Activated CD4-positive, CD25-positive, alpha-beta regulatory T cell (primary cell): Measurements from ENCODE around the gene OR2A1.
"Not testable (repeated sequence)": the region's sequence is repeated elsewhere in the genome, so short reads cannot be mapped to it uniquely, and the experiment has no call there.

ENCODE experiments used
- DNase-seq, 4 experiments: peaks; one replicate each; lab custom pipeline; 2025; lab: John Stamatoyannopoulos, UW

OR2A1 gene

DNA sequence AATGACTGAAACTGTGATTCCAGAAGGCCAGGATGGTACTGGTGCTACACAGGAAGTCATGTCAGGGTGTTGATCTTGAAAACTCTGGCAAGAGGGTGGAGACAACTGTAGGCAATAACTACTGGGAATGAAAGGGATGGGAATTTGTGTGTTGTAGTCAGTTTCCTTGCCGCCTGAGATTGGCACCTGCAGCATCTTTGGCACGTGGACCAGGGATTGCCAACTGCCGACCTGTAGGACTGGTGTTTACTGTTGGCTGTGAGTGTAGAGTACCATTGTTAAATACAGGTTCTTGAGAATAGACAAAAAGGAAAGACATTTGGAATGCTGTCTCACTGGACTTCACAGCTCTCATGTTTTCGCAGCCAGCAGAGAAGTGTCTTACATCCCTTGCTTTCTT lies 11.1 kb downstream of the OR2A1 start:
- DNase-seq = not testable (repeated sequence)

DNA sequence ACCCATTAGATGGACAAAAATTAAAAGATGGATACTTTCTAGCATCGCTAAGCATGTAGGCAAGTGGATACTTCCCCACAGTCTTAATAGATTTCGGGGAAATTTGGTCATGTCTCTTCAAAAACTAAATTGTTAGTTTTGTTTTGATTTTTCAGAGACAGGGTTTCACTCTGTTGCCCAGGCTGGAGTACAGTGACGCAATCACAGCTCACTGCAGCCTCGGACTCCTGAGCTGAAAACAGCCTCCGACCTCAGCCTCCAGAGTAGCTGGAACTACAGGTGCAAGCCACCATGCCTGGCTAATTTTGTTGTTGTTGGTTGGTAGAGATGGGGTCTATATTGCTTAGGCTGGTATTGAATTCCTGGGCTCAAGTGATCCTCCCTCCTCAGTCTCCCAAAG lies 13.6 kb downstream of the OR2A1 start:
- DNase-seq = not testable (repeated sequence)

DNA sequence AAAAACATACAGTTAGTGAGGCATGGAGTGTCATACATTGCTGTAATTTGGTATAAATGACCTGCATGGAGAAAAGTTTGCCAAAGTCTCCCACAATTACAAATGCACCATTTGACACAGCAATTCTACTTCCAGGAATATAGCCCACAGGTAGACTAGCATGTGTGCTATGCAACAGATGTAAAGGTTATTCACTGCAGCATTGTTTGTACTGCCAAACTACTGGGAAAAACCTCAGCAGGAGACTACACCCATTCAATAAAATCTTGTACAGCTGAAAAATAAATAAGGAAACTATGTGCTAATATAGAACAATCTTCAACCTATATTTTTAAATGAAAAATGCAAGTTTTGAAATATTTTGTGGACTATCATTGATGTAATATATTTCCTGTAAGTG lies 17.8 kb downstream of the OR2A1 start:
- not testable (repeated sequence) for DNase-seq

DNA sequence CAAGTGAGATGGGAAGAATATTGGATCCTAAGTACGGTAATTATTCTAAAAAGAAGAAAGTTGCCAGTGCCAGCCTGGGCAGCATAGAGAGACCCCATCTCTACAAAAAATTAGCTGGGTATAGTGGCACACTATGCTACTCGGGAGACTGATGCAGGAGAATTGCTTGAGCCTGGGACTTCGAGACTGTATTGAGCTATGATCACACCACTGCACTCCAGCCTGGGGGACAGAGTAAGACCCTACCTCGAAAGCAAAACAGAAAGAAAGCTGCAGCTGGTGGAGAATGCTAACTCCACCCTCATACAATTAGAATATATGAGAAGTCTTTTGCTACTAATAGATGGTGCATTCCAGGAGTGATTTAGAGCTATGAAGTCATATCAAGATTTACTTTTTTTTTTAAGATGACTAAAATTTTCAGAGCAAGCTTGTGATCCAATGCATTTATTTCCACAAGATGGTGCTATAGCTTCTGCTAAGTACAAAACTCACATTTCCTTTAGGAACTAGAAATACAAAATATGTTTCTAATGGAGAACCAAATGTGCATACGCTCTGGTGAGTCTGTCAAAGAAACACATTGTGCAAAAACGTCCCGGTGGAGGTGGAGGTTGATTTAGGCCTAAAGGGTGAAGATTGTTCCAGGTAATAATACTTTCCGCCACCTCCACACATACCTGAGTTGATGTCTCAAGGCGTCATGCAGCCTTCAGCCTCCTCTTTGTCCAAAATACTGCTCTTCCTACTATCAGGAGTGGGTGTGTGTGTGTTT lies 19.2 kb downstream of the OR2A1 start:
- not testable (repeated sequence) for DNase-seq

DNA sequence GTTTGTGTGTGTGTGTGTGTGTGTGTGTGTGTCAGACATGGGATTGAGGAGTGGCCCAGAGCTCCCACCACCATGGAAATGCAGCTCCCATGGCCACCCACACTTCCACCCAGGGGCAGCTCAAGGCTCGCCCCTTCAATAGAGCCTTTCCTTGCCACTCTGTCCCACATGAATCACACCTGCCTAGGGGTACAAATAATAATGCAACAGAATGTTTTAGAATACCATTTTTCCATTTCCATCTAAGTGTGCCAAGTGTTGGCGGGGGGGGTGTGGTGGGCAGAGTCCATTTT lies 19.7 kb downstream of the OR2A1 start:
- not testable (repeated sequence) for DNase-seq

DNA sequence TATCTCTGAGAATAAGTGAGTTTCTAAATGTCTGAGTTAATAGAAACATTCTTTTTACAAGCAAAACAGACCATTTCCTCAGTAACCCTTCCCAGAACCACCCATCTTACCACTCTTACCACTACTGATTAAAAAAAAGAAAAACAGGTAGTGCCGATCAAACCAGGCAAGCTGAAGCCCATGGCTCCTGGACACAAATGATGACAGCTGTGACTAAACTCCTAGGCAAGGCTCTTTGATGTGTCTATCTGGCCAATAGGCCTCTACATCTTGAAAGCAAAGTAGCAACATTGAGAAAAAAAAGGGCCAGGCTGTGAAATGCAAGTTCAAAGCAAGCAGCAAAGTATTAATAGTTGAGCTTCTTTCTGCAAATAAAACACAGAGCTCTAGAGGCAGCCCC lies 36.4 kb downstream of the OR2A1 start:
- not testable (repeated sequence) for DNase-seq

DNA sequence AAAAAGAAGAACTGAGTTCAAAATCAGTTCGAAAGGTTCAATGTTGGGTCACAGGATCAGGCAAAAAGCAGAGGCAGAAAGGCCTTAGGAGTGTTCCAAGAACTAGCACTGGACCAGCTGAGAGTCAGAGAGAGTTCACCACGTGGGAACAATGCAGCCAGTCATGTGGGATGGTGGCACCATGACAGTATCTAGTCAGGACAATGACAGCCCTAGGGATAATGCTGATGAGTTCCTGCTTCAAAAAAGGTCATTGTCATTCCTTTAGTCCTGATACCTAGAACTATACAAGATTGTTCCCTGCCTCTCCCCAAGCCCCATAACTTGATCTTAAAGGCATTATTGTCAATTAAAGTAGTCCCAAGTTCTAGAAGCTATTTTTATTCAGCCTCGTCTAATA lies 39.4 kb downstream of the OR2A1 start:
- not testable (repeated sequence) for DNase-seq

DNA sequence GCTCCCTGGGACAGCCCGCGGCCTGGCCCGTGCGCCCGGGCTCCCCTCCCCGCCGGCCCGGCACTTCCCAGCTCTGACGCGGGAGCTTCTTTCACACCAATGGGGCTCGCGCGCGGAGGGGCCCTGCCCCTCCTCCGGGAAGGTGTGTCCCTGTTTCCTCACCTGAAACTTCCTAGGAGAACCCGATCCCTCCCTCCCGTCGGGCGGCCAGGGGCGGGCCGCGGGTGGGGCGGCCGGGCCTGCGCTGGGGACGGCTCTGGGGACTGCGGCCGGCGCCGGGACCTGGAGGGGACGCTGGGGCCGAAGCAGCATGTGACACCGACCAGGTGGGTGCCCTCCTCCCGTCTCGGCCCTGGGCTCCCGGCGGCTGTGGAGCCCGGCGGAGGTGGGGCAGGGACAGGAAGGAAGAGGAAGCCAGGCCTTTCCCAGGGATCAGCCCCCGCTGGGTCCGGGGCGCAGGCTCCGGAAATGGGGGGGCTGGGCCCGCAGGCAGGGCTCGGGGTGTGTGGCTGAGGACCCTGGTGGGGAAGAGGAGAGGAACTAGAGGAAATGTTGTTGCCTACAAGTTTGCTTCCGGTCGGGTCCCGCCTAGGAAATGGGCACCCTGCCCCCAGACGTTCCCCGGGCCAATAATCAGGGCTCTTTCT lies 43.1 kb downstream of the OR2A1 start, which contains the start of gene ARHGEF5:
Gene ARHGEF5 (plus strand): TSS at position 227 of the 647 bp plus-strand sequence. CDS start 7,268 bp downstream, outside the sequence.
- not testable (repeated sequence) for DNase-seq

DNA sequence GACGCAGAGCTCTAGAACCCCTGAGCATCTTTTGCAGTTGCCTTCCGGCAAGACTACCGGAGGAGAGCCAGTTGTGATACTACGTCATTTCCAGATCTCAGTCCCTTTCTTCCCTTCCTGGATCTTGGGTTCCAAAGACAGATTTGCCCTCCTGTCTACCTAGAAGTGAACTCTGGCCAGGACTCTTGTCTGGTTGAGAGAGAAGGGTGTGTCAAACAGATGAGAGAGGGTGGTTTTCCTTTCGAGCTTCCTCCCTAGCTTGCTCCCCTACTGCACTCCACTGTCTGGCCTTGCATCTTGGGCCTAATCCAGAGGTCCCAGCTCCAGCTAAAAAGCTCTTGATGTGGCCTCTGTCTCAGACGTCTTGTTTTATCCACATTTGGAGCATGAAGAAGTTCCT lies 44.0 kb downstream of the OR2A1 start:
- not testable (repeated sequence) for DNase-seq

DNA sequence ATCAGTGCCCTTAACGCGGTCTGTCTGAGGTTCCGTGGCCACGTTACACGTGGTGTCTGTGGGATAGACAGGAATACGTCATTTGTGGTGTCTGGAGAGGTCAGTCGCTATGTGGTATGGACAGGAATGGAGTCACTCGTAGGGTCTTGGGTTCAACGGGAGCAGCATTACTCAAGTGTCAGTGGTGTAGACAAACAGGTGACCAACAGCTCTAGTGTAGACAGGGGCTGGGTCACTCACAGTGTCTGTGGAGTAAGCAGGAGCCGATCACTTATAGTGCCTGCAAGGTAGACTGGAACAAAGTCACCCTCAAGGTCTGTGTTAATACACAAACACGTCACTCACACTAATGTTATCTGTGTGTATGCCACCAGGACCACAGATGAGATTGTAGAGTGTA lies 44.6 kb downstream of the OR2A1 start:
- not testable (repeated sequence) for DNase-seq

DNA sequence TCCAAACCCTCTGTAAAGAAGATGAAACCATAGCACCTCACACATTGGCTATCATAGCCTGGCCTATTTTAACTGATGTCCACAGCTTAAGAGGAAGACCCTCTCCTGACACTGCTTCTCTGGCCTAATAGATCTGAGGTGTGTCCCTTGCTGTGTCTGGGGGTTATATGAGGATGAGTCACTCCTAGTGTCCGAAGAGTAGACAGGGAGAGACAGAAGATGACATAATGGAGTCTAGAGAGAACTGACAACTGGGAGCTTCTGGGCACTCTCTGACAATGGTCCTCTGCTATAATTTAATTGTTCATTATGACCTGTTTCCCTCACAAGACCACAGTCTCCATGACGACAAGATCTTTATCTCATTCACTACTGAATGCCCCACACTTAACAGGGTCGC lies 49.8 kb downstream of the OR2A1 start:
- not testable (repeated sequence) for DNase-seq

DNA sequence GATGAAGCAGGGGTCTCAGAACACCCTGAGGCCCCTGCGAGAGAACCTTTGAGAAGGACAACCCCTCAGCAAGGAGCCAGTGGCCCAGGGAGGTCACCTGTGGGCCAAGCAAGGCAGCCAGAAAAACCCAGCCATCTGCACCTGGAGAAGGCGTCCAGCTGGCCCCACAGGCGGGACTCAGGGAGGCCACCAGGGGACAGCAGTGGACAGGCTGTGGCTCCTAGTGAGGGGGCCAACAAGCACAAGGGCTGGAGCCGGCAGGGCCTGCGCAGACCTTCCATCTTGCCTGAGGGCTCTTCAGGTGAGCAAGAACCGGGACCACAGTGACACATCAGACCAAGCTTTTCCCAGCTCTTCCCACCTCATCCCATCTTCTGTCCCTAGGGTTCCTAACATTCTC lies 53.3 kb downstream of the OR2A1 start:
- not testable (repeated sequence) for DNase-seq

DNA sequence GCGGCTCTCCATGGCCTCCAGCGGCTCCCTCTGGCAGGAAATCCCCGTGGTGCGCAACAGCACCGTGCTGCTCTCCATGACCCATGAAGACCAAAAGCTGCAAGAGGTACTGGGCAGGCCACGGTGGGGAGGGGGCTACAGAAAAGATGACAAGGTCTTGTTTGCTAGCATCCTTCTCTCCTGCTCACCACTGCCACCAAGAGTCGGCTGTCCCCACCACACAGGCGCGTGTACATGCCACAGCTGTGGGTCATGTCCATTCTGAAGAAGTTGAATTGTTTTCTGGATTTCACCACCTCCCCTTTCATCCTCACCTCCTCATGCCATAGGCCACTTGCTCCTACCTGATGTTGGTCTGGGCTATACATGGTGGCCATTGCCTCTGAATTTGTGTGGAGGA lies 55.0 kb downstream of the OR2A1 start:
- not testable (repeated sequence) for DNase-seq

DNA sequence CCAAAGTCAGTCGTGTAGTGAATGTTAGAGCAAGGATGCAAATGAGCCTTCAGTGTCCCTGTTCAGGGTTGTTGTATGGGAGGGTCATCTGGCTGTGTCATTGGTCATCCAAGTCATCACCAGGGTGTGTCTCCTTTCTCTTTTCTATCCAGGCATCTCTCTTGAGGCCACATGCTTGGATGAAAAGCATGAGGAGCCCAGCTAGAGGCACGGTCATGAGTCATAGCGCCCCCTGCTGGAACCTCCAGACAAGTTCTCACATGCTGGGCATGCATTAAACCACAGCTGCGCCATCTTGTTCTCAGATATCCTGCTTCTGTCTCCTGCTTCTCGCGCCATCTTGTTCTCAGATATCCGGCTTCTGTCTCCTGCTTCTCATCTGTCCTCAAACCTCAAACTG lies 57.0 kb downstream of the OR2A1 start:
- not testable (repeated sequence) for DNase-seq
